IMR-90 (cell line): ENCODE measurements around the gene SEPHS1. TPM values are rescaled to one million over a fixed set of nuclear protein-coding genes. Genes with fewer than 3 reads are reported as not detected.

Experiments used
- ATAC-seq: fragments of 200-7000 bp; cut with Tn5 transposase; 2 replicates; pipeline ENCODE4 v1.9.1; 2020; ENCODE audit warnings: low read depth, mild to moderate bottlenecking, moderate library complexity
- BruUV-seq: library from RNA; stranded (reverse); fragments of 400-500 nt; replicated peaks from 2 replicates; lab custom pipeline; 2021; lab: Mats Ljungman, UMichigan
- CTCF ChIA-PET: fragments of 300-600 bp; formaldehyde crosslinking; extraction: SDS; loops from one replicate; lab custom pipeline; 2021; ENCODE audit warnings: antibody characterized with exemption; lab: Yijun Ruan, JAX
- POLR2A ChIA-PET: fragments of 300-600 bp; sonication (Branson Sonifier 250); formaldehyde crosslinking; loops from one replicate; lab custom pipeline; 2022; ENCODE audit warnings: antibody characterized with exemption; ENCODE audit not compliant: unreplicated experiment; lab: Charles Lee
- DNase-seq: peaks from one replicate; pipeline ENCODE4 v3.0.0; 2013
- H2AFZ ChIP-seq: replicated peaks from 2 replicates; pipeline ENCODE3; 2013; ENCODE audit warnings: low read length, mild to moderate bottlenecking; ENCODE audit not compliant: poor library complexity
- H2AK5ac ChIP-seq: 2 replicates; pipeline ENCODE4 v1.6.1; 2013; ENCODE audit warnings: low read depth, low read length, inconsistent platforms
- H2AK9ac ChIP-seq: replicated peaks from 2 replicates; pipeline ENCODE3; 2013; ENCODE audit warnings: mild to moderate bottlenecking, low read depth, low read length, moderate library complexity; ENCODE audit not compliant: poor library complexity
- H2BK120ac ChIP-seq: 2 replicates; pipeline ENCODE4 v1.6.1; 2013; ENCODE audit warnings: low read depth, low read length, inconsistent platforms
- H2BK15ac ChIP-seq: 3 replicates; pipeline ENCODE4 v1.6.1; 2013; ENCODE audit warnings: low read depth, low read length, inconsistent platforms
- H2BK20ac ChIP-seq: 2 replicates; pipeline ENCODE4 v1.6.1; 2013; ENCODE audit warnings: low read depth, mild to moderate bottlenecking, inconsistent platforms, low read length, moderate library complexity
- H2BK5ac ChIP-seq: 2 replicates; pipeline ENCODE4 v1.6.1; 2013; ENCODE audit warnings: mild to moderate bottlenecking, low read depth, low read length, inconsistent platforms; ENCODE audit not compliant: poor library complexity, severe bottlenecking
- H3K14ac ChIP-seq: replicated peaks from 2 replicates; pipeline ENCODE4 v1.6.1; 2013; ENCODE audit warnings: low read depth, low read length, inconsistent platforms
- H3K18ac ChIP-seq: 2 replicates; pipeline ENCODE4 v1.6.1; 2013; ENCODE audit warnings: low read depth, low read length, control low read depth
- H3K23ac ChIP-seq: 2 replicates; pipeline ENCODE4 v1.6.1; 2013; ENCODE audit warnings: low read depth, low read length, inconsistent platforms
- H3K27ac ChIP-seq: 2 replicates; pipeline ENCODE4 v1.5.1; 2013; ENCODE audit warnings: mild to moderate bottlenecking, control low read depth, low read length; ENCODE audit not compliant: insufficient read depth
- H3K27me3 ChIP-seq: 2 replicates; pipeline ENCODE4 v1.6.1; 2013; ENCODE audit warnings: low read length; ENCODE audit not compliant: control insufficient read depth, insufficient read depth
- H3K36me3 ChIP-seq: 2 replicates; pipeline ENCODE4 v1.6.1; 2013; ENCODE audit warnings: low read length, mixed read lengths; ENCODE audit not compliant: control insufficient read depth, insufficient read depth
- H3K4ac ChIP-seq: 2 replicates; pipeline ENCODE4 v1.6.1; 2013; ENCODE audit warnings: low read depth, low read length, inconsistent platforms
- H3K4me1 ChIP-seq: 2 replicates; pipeline ENCODE4 v1.6.1; 2013; ENCODE audit warnings: low read length, mixed read lengths; ENCODE audit not compliant: control insufficient read depth, insufficient read depth
- H3K4me2 ChIP-seq: 2 replicates; pipeline ENCODE4 v1.6.1; 2013; ENCODE audit warnings: low read depth, mild to moderate bottlenecking, control low read depth, low read length, moderate library complexity
- H3K4me3 ChIP-seq: 2 replicates; pipeline ENCODE4 v1.5.1; 2013; ENCODE audit warnings: low read depth, mild to moderate bottlenecking, control low read depth, low read length, moderate library complexity; ENCODE audit not compliant: insufficient read depth
- H3K56ac ChIP-seq: 2 replicates; pipeline ENCODE4 v1.6.1; 2013; ENCODE audit warnings: low read length, inconsistent platforms; ENCODE audit not compliant: insufficient read depth; ENCODE audit errors: extremely low read depth
- H3K79me1 ChIP-seq, 2 experiments: 2 replicates each; pipeline ENCODE4 v1.6.1; 2013; ENCODE audit warnings: low read length in 2 of 2, inconsistent platforms in 1 of 2, low read depth in 1 of 2
- H3K9ac ChIP-seq: 2 replicates; pipeline ENCODE4 v1.6.1; 2013; ENCODE audit warnings: low read depth, low read length, control low read depth
- H3K9me1 ChIP-seq: 2 replicates; pipeline ENCODE4 v1.6.1; 2013; ENCODE audit warnings: low read length, inconsistent platforms; ENCODE audit not compliant: insufficient read depth
- H3K9me3 ChIP-seq: 2 replicates; pipeline ENCODE4 v1.6.1; 2013; ENCODE audit warnings: low read length; ENCODE audit not compliant: control insufficient read depth, insufficient read depth
- H4K20me1 ChIP-seq: 2 replicates; pipeline ENCODE4 v1.6.1; 2013; ENCODE audit warnings: low read length, inconsistent platforms; ENCODE audit not compliant: insufficient read depth
- H4K5ac ChIP-seq: 2 replicates; pipeline ENCODE4 v1.6.1; 2013; ENCODE audit warnings: mild to moderate bottlenecking, low read depth, low read length, control low read depth
- H4K8ac ChIP-seq, 2 experiments: 2 replicates each; pipeline ENCODE4 v1.6.1; 2013; ENCODE audit warnings: low read depth in 2 of 2, low read length in 2 of 2, control low read depth in 1 of 2, inconsistent platforms in 1 of 2
- H4K91ac ChIP-seq: 2 replicates; pipeline ENCODE4 v1.6.1; 2013; ENCODE audit warnings: low read depth, low read length, inconsistent platforms; ENCODE audit not compliant: insufficient read depth
- CEBPB ChIP-seq: IDR thresholded peaks from 2 replicates; pipeline ENCODE4 v1.6.1; 2012; ENCODE audit warnings: low read depth, low read length, improper control_type of control experiment
- CTCF ChIP-seq: conservative IDR thresholded peaks from 2 replicates; pipeline ENCODE4 v1.5.1; 2012; ENCODE audit warnings: mild to moderate bottlenecking, low read depth, low read length, improper control_type of control experiment
- ELK1 ChIP-seq: fragments of 150-350 bp; IDR thresholded peaks from 2 replicates; pipeline ENCODE4 v1.6.1; 2016; ENCODE audit warnings: low read depth, mild to moderate bottlenecking, low read length, moderate library complexity, borderline replicate concordance
- FOS ChIP-seq: fragments of 150-350 bp; IDR thresholded peaks from 2 replicates; pipeline ENCODE4 v1.6.1; 2016; ENCODE audit warnings: low read depth, low read length
- MAFK ChIP-seq: IDR thresholded peaks from 2 replicates; pipeline ENCODE4 v1.6.1; 2012; ENCODE audit warnings: low read depth, low read length, improper control_type of control experiment
- NFE2L2 ChIP-seq: fragments of 150-350 bp; IDR thresholded peaks from 2 replicates; pipeline ENCODE4 v1.6.1; 2016; ENCODE audit warnings: low read depth, mild to moderate bottlenecking, low read length
- WGBS, 2 experiments: methylation state at CpG; one replicate each; pipeline versions ENCODE4 v1.1.5 to v1.1.7; 2013; ENCODE audit warnings: missing lambda C conversion rate in 2 of 2; ENCODE audit not compliant: insufficient read length in 1 of 2; ENCODE audit errors: extremely low coverage in 2 of 2; 5-methylcytosine and 5-hydroxymethylcytosine counted together
- dilution Hi-C: fragments of 300-500 bp; cut with HindIII; formaldehyde crosslinking; loops from one replicate; pipeline ENCODE4 v1.14.3; 2018; ENCODE audit warnings: low sequenced_read_pairs; ENCODE audit not compliant: unreplicated experiment
- in situ Hi-C: fragments of 300-500 bp; cut with MboI; formaldehyde crosslinking; loops from 3 replicates; pipeline ENCODE4 v1.14.3; 2019; ENCODE audit warnings: low sequenced_read_pairs, inconsistent platforms, mixed read lengths
- intact Hi-C: fragments of 100-400 bp; cut with micrococcal nuclease; formaldehyde crosslinking; loops from 2 replicates; pipeline ENCODE4 v1.10.0; 2022
- polyA plus RNA-seq, 3 experiments: library from polyadenylated mRNA; depleted of rRNA; stranded (reverse); fragments of >200 nt; gene quantifications; 2 replicates each; pipeline ENCODE4 v1.2.3, GENCODE V29; 2012; ENCODE audit warnings: low replicate concordance in 1 of 3
- total RNA-seq: library from RNA; depleted of rRNA; stranded (reverse); fragments of >200 nt; gene quantifications from 2 replicates; pipeline ENCODE4 v1.2.3, GENCODE V29; 2012

Gene SEPHS1
- total and polyA plus RNA-seq, 2 of the 4 experiments (the other 2 are of a cell fraction), result 39.4 to 69.4 TPM

DNA sequence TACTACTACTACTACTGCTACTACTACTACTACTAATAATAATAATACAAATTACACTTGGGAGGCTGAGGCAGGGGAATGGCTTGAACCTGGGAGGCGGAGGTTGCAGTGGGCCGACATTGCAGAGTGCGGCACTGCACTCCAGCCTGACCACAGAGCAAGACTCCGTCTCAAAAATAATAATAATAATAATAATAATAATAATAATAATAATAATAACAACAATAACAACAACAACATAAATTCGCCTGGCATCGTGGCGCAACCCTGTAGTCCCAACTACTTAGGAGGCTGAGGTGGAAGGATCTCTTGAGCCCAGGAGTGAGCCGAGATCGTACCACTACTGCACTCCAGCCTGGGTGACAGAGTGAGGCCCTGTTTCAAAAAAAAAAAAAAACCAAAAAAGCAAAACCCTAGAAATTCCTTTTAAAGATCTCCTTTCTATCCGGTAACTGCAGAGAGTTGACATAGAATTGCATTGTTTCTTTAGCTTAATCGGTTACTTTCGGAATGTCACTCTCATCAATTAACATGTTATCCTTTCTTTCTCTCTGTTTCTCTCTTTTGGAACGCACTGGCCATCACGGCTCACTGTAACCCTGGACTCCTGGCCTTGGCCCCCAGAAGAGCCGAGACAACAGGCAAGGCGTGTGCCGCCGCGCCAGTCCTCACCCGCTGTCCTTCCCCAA lies 49.2 kb downstream of the SEPHS1 start:
- H4K5ac ChIP-seq, result 0 out of 2 replicates have a peak overlapping the region, but pooled peaks have one; percentile 7
- peak overlapping the region; percentile 42 for H3K4me3 ChIP-seq
- H3K9ac ChIP-seq, result peak overlapping the region; percentile 79
- H2BK5ac ChIP-seq, result peak overlapping the region; percentile 20
- H3K23ac ChIP-seq, result peak overlapping the region; percentile 28; the same call in 1 of the 2 replicates
- H3K4ac ChIP-seq, result peak overlapping the region; percentile 44
- dilution Hi-C loops (no loop called here), in situ Hi-C loops (no loop called here), intact Hi-C loops (no loop called here)
- peaks cover 4% of the 10 kb centered on the region for H3K9me1 ChIP-seq
- H2BK15ac ChIP-seq, result no peak overlapping the region; the same call in 2 of the 3 replicates
- CTCF ChIA-PET, result no interaction called here
- H2AK9ac ChIP-seq, result peak overlapping the region; percentile 69
- H3K27ac ChIP-seq, result peak overlapping the region; percentile 47
- H2BK120ac ChIP-seq, result no peak overlapping the region
- POLR2A ChIA-PET, result no interaction called here
- DNase-seq (no peak), ATAC-seq (no peak)
- H3K27me3 ChIP-seq, result no peaks in the 10 kb centered on the region
- WGBS, 2 experiments, result 2% methylated on average over 7 of the region's 20 CpGs; no CpG with 5 or more reads in 1 of the 2 experiments
- peak overlapping the region; percentile 93 for H2AFZ ChIP-seq
- H3K14ac ChIP-seq, result 0 out of 2 replicates have a peak overlapping the region, but pooled peaks have one; percentile 16
- H3K4me2 ChIP-seq, result peak overlapping the region; percentile 92
- BruUV-seq, result no TSS peak
- H3K79me1 ChIP-seq, result peaks cover 5 to 14% of the 10 kb centered on the region in 2 experiments; a peak in 2 of 4 replicates
- no peaks in the 10 kb centered on the region for H4K20me1 ChIP-seq
- TF ChIP-seq NFE2L2 (no peak), ELK1 (no peak), MAFK (no peak), FOS (no peak), CEBPB (no peak), CTCF (no peak)
- peaks cover 5% of the 10 kb centered on the region for H3K36me3 ChIP-seq
- H2BK20ac ChIP-seq, result no peak overlapping the region
- H2AK5ac ChIP-seq, result peak overlapping the region; percentile 23; the same call in 1 of the 2 replicates
- H3K4me1 ChIP-seq, result peaks cover 5% of the 10 kb centered on the region; the same call in 1 of the 2 replicates
- no peak overlapping the region for H3K18ac ChIP-seq
- 0 out of 2 replicates have a peak overlapping the region, but pooled peaks have one; percentile 19 for H4K91ac ChIP-seq
- H3K56ac ChIP-seq, result peak overlapping the region; percentile 29; the same call in 1 of the 2 replicates
- H4K8ac ChIP-seq, result peak overlapping the region; percentile 59 to 73; a peak in 3 of 4 replicates
- no peaks in the 10 kb centered on the region for H3K9me3 ChIP-seq
